K562 (cell line): ENCODE results near the gene KAZN. TPM values are rescaled to one million over a fixed set of nuclear protein-coding genes. Genes with fewer than 3 reads are reported as not detected.

ENCODE experiments used
- ATF7 ChIP-seq: fragments of 450-650 bp; IDR thresholded peaks from 2 replicates; pipeline ENCODE4 v1.7.1; 2014; ENCODE audit warnings: mild to moderate bottlenecking, moderate library complexity
- FUS ChIP-seq: fragments of 200-400 bp; formaldehyde crosslinking; optimal IDR thresholded peaks from 2 replicates; pipeline ENCODE3; 2017; ENCODE audit warnings: low read depth, low read length
- GTF2A2 ChIP-seq: IDR thresholded peaks from 2 replicates; pipeline ENCODE4 v1.6.1; 2016; ENCODE audit warnings: mild to moderate bottlenecking, missing genetic modification characterization, missing compliant biosample characterization
- IRF2 ChIP-seq: sonication (generic); formaldehyde crosslinking; IDR thresholded peaks from 2 replicates; pipeline ENCODE4 v1.8.1; 2022; ENCODE audit warnings: mild to moderate bottlenecking, missing genetic modification reagents
- PHF20 ChIP-seq: fragments of 450-650 bp; IDR thresholded peaks from 2 replicates; pipeline ENCODE4 v1.6.1; 2018; ENCODE audit not compliant: partially characterized antibody
- SNIP1 ChIP-seq: fragments of 450-650 bp; IDR thresholded peaks from 2 replicates; pipeline ENCODE4 v1.7.1; 2017; ENCODE audit warnings: low read depth, mild to moderate bottlenecking
- ZNF830 ChIP-seq: fragments of 250-450 bp; sonication (Bioruptor Pico); IDR thresholded peaks from 2 replicates; pipeline ENCODE4 v1.5.0; 2021; ENCODE audit warnings: mild to moderate bottlenecking
- polyA plus RNA-seq, 8 experiments: library from polyadenylated mRNA; depleted of rRNA in 4 of 8; stranded (reverse) in 5 of 8; unstranded in 3 of 8; fragments of >200 nt; fragmentation: Nextera tagmentation in 2 of 8; fragmentation: Illumina TruSeq in 1 of 8; extraction: Ambion mirVana in 2 of 8; extraction: Trizol in 1 of 8; gene quantifications; 2 replicates each; pipeline versions ENCODE4 v1.2.1 to v1.2.3, GENCODE V29; 2011 to 2014; ENCODE audit warnings: inconsistent platforms in 1 of 8, missing spikeins in 1 of 8
- total RNA-seq, 7 experiments: library from RNA; depleted of rRNA in 6 of 7; stranded (reverse); fragments of >200 nt in 6 of 7; fragmentation: Illumina TruSeq in 2 of 7; extraction: Trizol in 2 of 7; gene quantifications; 2 replicates each; pipeline versions ENCODE4 v1.2.1 to v1.2.3, GENCODE V29; 2011 to 2021; ENCODE audit warnings: low replicate concordance in 1 of 7
- TF ChIP-seq, protein P1 (sequence below): sonication (generic); formaldehyde crosslinking; IDR thresholded peaks from 2 replicates; pipeline ENCODE4 v1.8.0; 2023; ENCODE audit warnings: missing genetic modification reagents, mild to moderate bottlenecking, borderline replicate concordance
- TF ChIP-seq, protein P2 (sequence below), 2 experiments: fragments of 450-650 bp; IDR thresholded peaks; 2 replicates each; pipeline ENCODE4 v1.6.1; 2018; ENCODE audit warnings: mild to moderate bottlenecking in 2 of 2, low read depth in 1 of 2; ENCODE audit not compliant: partially characterized antibody in 2 of 2
- TF ChIP-seq, protein P3 (sequence below): fragments of 450-650 bp; IDR thresholded peaks from 2 replicates; pipeline ENCODE4 v1.6.1; 2016; ENCODE audit warnings: borderline replicate concordance

KAZN gene
- total and polyA plus RNA-seq, 9 of the 15 experiments (the other 6 are each of a cell fraction or from before 2014, with no cell fraction given), result 2.1 to 21.6 (median 5.4) TPM

DNA sequence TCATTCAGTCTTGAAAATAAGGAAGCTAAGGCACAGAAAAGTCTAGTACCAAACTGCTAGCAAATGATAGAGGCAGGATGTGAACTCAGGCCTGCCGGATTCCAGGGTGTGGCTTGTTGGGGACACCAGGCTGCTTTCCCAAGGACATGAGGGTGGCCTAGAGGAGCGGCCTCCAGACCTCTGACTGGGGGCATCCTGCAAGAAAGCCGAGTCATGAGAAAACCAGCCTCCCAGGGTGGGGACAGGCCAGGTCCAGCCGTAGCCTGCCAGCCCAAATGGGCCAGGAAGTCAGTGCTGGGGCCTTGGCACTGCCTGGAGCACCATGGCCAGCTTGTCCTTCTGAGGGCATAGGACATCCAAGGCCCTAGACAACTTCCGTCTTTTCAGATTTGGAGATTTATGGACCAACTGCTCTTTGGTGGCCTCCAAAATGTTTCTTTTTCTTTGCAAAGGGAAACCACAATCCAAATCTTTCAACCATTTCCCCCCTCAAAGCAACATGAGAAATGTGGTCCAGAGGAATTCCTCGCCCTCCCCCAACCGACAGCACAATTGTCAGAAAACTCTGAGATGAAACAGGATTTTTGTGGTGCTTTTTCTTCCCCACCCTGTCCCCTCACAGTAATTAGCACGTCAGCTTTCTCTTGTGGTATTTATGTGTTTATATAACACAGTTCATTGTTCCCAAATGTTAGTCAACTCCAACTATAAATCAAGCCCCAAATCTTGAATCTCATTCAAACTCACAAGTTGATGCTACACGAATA lies 212.3 kb downstream of the KAZN start (continued):
- TF ChIP-seq, protein P1, sequence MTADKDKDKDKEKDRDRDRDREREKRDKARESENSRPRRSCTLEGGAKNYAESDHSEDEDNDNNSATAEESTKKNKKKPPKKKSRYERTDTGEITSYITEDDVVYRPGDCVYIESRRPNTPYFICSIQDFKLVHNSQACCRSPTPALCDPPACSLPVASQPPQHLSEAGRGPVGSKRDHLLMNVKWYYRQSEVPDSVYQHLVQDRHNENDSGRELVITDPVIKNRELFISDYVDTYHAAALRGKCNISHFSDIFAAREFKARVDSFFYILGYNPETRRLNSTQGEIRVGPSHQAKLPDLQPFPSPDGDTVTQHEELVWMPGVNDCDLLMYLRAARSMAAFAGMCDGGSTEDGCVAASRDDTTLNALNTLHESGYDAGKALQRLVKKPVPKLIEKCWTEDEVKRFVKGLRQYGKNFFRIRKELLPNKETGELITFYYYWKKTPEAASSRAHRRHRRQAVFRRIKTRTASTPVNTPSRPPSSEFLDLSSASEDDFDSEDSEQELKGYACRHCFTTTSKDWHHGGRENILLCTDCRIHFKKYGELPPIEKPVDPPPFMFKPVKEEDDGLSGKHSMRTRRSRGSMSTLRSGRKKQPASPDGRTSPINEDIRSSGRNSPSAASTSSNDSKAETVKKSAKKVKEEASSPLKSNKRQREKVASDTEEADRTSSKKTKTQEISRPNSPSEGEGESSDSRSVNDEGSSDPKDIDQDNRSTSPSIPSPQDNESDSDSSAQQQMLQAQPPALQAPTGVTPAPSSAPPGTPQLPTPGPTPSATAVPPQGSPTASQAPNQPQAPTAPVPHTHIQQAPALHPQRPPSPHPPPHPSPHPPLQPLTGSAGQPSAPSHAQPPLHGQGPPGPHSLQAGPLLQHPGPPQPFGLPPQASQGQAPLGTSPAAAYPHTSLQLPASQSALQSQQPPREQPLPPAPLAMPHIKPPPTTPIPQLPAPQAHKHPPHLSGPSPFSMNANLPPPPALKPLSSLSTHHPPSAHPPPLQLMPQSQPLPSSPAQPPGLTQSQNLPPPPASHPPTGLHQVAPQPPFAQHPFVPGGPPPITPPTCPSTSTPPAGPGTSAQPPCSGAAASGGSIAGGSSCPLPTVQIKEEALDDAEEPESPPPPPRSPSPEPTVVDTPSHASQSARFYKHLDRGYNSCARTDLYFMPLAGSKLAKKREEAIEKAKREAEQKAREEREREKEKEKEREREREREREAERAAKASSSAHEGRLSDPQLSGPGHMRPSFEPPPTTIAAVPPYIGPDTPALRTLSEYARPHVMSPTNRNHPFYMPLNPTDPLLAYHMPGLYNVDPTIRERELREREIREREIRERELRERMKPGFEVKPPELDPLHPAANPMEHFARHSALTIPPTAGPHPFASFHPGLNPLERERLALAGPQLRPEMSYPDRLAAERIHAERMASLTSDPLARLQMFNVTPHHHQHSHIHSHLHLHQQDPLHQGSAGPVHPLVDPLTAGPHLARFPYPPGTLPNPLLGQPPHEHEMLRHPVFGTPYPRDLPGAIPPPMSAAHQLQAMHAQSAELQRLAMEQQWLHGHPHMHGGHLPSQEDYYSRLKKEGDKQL (CRISPR knock-in tag), result no peak
- TF ChIP-seq, protein P2, sequence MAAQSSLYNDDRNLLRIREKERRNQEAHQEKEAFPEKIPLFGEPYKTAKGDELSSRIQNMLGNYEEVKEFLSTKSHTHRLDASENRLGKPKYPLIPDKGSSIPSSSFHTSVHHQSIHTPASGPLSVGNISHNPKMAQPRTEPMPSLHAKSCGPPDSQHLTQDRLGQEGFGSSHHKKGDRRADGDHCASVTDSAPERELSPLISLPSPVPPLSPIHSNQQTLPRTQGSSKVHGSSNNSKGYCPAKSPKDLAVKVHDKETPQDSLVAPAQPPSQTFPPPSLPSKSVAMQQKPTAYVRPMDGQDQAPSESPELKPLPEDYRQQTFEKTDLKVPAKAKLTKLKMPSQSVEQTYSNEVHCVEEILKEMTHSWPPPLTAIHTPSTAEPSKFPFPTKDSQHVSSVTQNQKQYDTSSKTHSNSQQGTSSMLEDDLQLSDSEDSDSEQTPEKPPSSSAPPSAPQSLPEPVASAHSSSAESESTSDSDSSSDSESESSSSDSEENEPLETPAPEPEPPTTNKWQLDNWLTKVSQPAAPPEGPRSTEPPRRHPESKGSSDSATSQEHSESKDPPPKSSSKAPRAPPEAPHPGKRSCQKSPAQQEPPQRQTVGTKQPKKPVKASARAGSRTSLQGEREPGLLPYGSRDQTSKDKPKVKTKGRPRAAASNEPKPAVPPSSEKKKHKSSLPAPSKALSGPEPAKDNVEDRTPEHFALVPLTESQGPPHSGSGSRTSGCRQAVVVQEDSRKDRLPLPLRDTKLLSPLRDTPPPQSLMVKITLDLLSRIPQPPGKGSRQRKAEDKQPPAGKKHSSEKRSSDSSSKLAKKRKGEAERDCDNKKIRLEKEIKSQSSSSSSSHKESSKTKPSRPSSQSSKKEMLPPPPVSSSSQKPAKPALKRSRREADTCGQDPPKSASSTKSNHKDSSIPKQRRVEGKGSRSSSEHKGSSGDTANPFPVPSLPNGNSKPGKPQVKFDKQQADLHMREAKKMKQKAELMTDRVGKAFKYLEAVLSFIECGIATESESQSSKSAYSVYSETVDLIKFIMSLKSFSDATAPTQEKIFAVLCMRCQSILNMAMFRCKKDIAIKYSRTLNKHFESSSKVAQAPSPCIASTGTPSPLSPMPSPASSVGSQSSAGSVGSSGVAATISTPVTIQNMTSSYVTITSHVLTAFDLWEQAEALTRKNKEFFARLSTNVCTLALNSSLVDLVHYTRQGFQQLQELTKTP (IDR thresholded peaks at IDR 0.05; ENCODE audit: low read depth in 1 of 2, partially characterized antibody in 2 of 2), result no peak
- TF ChIP-seq IRF2 (CRISPR knock-in tag) (no peak), SNIP1 (no peak), GTF2A2 (tag) (no peak), ZNF830 (no peak), ATF7 (no peak), FUS (no peak), PHF20 (no peak)
- TF ChIP-seq, protein P3, sequence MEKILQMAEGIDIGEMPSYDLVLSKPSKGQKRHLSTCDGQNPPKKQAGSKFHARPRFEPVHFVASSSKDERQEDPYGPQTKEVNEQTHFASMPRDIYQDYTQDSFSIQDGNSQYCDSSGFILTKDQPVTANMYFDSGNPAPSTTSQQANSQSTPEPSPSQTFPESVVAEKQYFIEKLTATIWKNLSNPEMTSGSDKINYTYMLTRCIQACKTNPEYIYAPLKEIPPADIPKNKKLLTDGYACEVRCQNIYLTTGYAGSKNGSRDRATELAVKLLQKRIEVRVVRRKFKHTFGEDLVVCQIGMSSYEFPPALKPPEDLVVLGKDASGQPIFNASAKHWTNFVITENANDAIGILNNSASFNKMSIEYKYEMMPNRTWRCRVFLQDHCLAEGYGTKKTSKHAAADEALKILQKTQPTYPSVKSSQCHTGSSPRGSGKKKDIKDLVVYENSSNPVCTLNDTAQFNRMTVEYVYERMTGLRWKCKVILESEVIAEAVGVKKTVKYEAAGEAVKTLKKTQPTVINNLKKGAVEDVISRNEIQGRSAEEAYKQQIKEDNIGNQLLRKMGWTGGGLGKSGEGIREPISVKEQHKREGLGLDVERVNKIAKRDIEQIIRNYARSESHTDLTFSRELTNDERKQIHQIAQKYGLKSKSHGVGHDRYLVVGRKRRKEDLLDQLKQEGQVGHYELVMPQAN, result no peak
